MG63 (cell line): ENCODE results near the gene TRIM46. TPM values are rescaled to one million over a fixed set of nuclear protein-coding genes. Genes with fewer than 3 reads are reported as not detected.
"Not testable (repeated sequence)": the region's sequence is repeated elsewhere in the genome, so short reads cannot be mapped to it uniquely, and the experiment has no call there.

Experiments
- DNase-seq: peaks from one replicate; pipeline ENCODE4 v3.0.0-alpha.2; 2020
- H3K27me3 ChIP-seq: fragments of 250-450 bp; sonication (Bioruptor Pico); 2 replicates; pipeline ENCODE4 v1.5.1; 2020; ENCODE audit warnings: mild to moderate bottlenecking, moderate library complexity
- H3K36me3 ChIP-seq: fragments of 250-450 bp; sonication (Bioruptor Pico); 2 replicates; pipeline ENCODE4 v1.5.1; 2020; ENCODE audit warnings: mild to moderate bottlenecking, moderate library complexity
- H3K4me3 ChIP-seq: fragments of 250-450 bp; sonication (Bioruptor Pico); 2 replicates; pipeline ENCODE4 v1.5.1; 2020; ENCODE audit warnings: mild to moderate bottlenecking, moderate library complexity
- H3K9me3 ChIP-seq: fragments of 250-450 bp; sonication (Bioruptor Pico); 2 replicates; pipeline ENCODE4 v1.5.1; 2020; ENCODE audit warnings: mild to moderate bottlenecking, moderate library complexity
- total RNA-seq: library from RNA; depleted of rRNA; stranded (reverse); fragments of >200 nt; shearing (Covaris generic); gene quantifications from 2 replicates; pipeline ENCODE4 v1.2.3, GENCODE V29; 2014; ENCODE audit warnings: low replicate concordance; rRNA removed

TRIM46 gene
- total RNA-seq, 1 experiment from 2014 or later: not detected

DNA sequence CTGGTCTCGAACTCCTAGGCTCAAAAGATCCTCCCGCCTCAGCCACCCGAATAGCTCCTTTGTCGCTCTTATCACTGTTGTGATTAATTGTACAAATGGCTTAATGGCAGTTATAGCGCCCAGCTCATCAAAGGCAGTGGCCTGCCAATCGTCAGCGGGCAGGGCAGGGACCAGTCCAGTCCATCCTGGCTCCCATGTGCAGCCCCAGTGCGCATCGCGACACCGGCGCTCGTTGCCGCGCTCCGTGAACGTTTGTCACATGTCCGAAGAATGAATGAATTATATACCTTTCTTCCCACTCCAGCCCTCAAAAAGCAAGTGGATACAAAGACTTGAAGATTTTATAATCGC is 53.2 kb downstream of the TRIM46 start:
- Histone ChIP-seq H3K4me3 (peak overlapping the region; percentile 70), H3K27me3 (no peaks in the 10 kb centered on the region), H3K9me3 (no peaks in the 10 kb centered on the region), H3K36me3 (peaks cover 4% of the 10 kb centered on the region)
- DNase-seq: peak; percentile 51

DNA sequence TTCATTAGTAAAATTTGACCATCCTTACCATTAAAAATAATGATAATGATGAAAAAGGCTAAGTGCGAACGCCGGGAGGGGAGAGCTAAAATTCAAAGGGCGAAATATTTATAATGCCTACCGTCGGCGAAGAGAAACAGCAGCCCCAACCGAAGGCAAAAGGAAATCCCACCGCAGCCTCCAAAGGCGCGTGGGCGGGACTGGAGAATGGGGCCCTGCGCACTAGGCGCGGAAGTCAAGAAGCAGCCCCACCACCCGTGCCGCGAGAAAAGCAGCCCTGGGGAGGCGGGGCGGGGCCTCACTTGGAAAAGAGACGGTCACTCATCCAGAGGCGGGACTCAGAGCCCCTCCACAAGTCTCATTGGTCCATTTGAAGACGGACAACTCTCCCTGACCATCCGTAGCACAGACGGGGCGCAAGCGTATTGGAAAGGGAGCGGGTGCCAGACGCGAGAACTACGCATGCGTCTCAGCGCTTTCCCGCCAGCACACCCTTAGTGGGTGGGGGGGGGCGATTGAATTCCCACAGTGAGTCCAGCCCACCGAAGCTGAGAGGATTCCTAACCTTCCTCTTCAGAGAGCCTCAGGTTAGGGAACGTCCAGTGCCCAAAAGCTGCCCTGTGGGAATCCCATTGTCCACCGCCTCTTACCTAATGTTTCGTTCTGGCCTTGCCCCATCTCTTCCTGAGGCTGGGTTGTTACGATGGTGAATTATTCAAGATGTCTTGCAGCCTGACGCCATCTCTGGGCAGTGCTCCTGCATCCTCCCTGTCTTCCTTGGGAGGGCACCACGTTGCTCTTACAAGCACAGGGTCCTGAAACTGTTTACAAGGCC is 53.8 kb downstream of the TRIM46 start:
- Histone ChIP-seq H3K36me3 (peaks cover 4% of the 10 kb centered on the region), H3K9me3 (no peaks in the 10 kb centered on the region)

DNA sequence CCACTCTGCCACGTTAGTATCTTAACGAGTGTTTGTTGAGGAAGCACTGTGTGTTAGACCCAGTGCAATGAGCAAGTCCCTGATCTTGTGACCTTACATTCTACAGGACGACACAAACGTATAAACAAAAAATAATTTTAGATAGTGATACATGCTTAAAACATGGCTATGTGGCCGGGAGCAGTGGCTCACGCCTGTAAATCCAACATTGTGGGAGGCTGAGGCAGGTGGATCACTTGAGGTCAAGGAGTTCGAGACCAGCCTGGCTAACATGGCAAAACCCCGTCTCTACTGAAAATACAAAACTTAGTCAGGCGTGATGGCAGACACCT is 54.4 kb downstream of the TRIM46 start:
- DNase-seq: no peak
- peak overlapping the region; percentile 70 for H3K4me3 ChIP-seq
- H3K27me3 ChIP-seq: no peaks in the 10 kb centered on the region
- peaks cover 4% of the 10 kb centered on the region for H3K36me3 ChIP-seq
- H3K9me3 ChIP-seq: no peaks in the 10 kb centered on the region

More for the DNA sequence above, 53.8 kb downstream of the TRIM46 start:
- DNase-seq: peak; percentile 100
- Histone ChIP-seq H3K4me3 (peak overlapping the region; percentile 70), H3K27me3 (no peaks in the 10 kb centered on the region)

DNA sequence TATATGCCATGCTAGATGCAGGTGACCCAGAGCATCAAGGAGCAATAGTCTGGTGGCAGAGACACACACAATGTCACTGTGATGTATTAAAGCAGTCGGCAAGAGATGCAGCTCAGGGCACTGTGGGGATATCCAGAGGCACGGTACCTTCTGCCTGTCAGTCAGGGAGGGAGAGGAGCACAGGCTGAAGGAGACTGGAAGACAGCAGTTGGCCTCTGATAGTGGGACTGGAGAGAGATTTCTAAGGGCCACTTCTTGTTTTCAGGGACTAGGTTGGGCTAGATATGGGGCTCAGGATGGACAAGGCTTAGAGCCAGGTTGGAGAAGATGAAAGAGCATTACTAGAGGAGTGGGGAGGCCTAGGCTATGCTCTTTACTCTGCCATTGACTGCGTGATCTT is 57.7 kb downstream of the TRIM46 start:
- H3K36me3 ChIP-seq, H3K4me3 ChIP-seq, DNase-seq, H3K27me3 ChIP-seq, H3K9me3 ChIP-seq: not testable (repeated sequence)

DNA sequence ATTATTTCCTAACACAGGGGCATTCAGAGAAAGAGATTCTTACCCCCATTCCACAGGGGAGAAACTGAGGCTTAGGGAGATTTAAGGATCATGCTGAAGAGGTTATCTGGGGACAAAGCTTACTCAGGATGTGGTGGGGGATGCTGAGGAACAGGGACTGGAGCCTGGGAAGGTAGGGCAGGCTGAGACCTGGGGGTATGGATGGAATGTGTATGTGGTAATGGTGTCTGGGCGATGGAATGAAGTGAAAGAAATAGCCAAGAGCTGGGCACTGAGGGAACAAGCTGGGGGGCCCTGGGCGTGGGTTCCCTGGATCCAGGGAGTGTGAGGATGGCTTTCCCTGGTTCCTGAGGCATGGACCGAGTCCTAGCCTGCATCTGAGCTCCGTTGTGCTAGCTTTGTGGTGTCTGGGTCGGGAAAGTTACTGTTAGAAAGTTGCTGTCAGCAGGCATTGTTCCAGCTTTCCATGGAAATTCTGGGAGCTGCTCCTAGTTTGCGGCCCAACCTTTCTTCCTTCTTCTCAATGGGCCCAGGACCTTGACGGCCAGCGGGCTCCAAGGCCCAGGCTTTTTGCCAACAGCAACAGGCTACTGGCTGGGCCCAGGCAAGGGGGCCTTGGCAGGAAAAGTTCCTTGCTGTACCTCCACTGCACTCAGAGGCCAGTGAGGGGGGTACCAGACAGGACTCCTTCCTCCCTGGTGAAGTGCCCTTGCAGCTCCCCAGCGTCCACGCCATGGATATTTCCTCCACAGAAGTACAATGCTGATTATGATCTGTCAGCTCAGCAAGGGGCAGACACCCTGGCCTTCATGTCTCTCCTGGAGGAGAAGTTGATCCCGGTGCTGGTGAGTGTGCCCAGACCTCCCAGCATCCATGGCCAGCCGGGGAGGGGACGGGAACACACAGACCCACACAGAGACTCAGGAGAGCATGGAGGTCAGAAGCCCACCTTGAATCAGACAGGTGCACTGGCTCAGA is 58.6 kb downstream of the TRIM46 start:
- H3K27me3 ChIP-seq, H3K4me3 ChIP-seq, H3K36me3 ChIP-seq, H3K9me3 ChIP-seq, DNase-seq: not testable (repeated sequence)

DNA sequence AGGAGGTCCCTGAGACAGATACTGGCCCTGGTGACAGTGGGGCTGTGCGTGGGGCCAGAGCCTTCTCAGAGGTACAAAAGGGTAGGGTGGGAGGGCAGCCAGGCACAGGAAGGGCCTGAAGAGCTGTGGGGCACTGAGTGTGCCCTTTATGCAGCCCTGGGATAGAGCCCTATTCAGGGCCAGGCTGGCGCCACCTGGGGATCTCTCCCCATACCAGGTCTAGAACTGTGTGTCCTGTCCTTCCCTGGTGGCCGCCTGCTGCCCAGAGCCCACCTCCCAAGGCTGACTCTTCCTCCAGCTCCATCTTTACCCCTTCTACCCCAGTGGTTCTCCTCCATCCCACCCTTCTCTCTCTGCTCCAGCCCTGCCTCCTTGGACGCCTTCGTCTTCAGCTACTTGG is 59.9 kb downstream of the TRIM46 start:
- H3K9me3 ChIP-seq, H3K27me3 ChIP-seq, H3K4me3 ChIP-seq, H3K36me3 ChIP-seq, DNase-seq: not testable (repeated sequence)

Other genes with a start within 250 kb of the TRIM46 start
- 68.7 and 77.6 TPM in 2 replicates for gene PMVK, start 237.1 kb upstream of the TRIM46 start, total RNA-seq
- 6.9 and 16.0 TPM in 2 replicates for gene PBXIP1, start 217.8 kb upstream of the TRIM46 start, total RNA-seq
- 10.3 and 16.2 TPM in 2 replicates for gene PYGO2, start 212.1 kb upstream of the TRIM46 start, total RNA-seq
- gene SHC1, start 203.1 kb upstream of the TRIM46 start, total RNA-seq: 140 and 175 TPM in 2 replicates
- 124 and 222 TPM in 2 replicates for gene CKS1B, start 199.2 kb upstream of the TRIM46 start, total RNA-seq
- gene FLAD1, start 190.5 kb upstream of the TRIM46 start, total RNA-seq: 39.6 and 49.6 TPM in 2 replicates
- gene LENEP, start 180.3 kb upstream of the TRIM46 start, total RNA-seq: not detected in 2 replicates
- 25.7 and 60.5 TPM in 2 replicates for gene ZBTB7B, start 171.0 kb upstream of the TRIM46 start, total RNA-seq
- gene DCST2, start 140.1 kb upstream of the TRIM46 start, total RNA-seq: not detected in 2 replicates
- not detected in 2 replicates for gene DCST1, start 140.0 kb upstream of the TRIM46 start, total RNA-seq
- gene ADAM15, start 122.5 kb upstream of the TRIM46 start, total RNA-seq: 189 and 285 TPM in 2 replicates
- gene EFNA4, start 110.1 kb upstream of the TRIM46 start, total RNA-seq: 12.0 and 13.0 TPM in 2 replicates
- 0.64 and 3.0 TPM in 2 replicates for gene EFNA3, start 95.0 kb upstream of the TRIM46 start, total RNA-seq
- 0.37 and 4.1 TPM in 2 replicates for gene EFNA1, start 46.0 kb upstream of the TRIM46 start, total RNA-seq
- 25.9 and 56.9 TPM in 2 replicates for gene SLC50A1, start 38.0 kb upstream of the TRIM46 start, total RNA-seq
- gene DPM3, start 33.3 kb upstream of the TRIM46 start, total RNA-seq: 48.9 TPM in 1 of 2 replicates, not detected in the other
- gene KRTCAP2, start 545 bp upstream of the TRIM46 start, total RNA-seq: 220 and 236 TPM in 2 replicates
- gene THBS3, start 34.0 kb downstream of the TRIM46 start, total RNA-seq: 9.1 and 11.0 TPM in 2 replicates
- gene MTX1, start 34.8 kb downstream of the TRIM46 start, total RNA-seq: 97.2 and 100 TPM in 2 replicates
- 7.7 and 9.2 TPM in 2 replicates for gene ENTREP3, start 81.6 kb downstream of the TRIM46 start, total RNA-seq
- gene SCAMP3, start 88.5 kb downstream of the TRIM46 start, total RNA-seq: 116 TPM in 2 replicates
- 21.8 and 28.3 TPM in 2 replicates for gene CLK2, start 99.7 kb downstream of the TRIM46 start, total RNA-seq
- 0.10 and 1.2 TPM in 2 replicates for gene HCN3, start 103.6 kb downstream of the TRIM46 start, total RNA-seq
- not detected in 2 replicates for gene PKLR, start 127.6 kb downstream of the TRIM46 start, total RNA-seq
- gene FDPS, start 135.0 kb downstream of the TRIM46 start, total RNA-seq: 267 and 286 TPM in 2 replicates
- 22.9 and 27.0 TPM in 2 replicates for gene RUSC1, start 147.0 kb downstream of the TRIM46 start, total RNA-seq